GM15510 (cell line): Measurements from ENCODE around the gene NKAP.
A peak's percentile ranks its signal among the peaks of the same experiment; 100 is the strongest.

Experiments used
- POLR2A ChIP-seq: IDR thresholded peaks from 3 replicates; pipeline ENCODE4 v1.6.1; 2011; ENCODE audit warnings: borderline replicate concordance; ENCODE audit not compliant: insufficient read length; ENCODE audit errors: extremely low read depth

NKAP gene

DNA sequence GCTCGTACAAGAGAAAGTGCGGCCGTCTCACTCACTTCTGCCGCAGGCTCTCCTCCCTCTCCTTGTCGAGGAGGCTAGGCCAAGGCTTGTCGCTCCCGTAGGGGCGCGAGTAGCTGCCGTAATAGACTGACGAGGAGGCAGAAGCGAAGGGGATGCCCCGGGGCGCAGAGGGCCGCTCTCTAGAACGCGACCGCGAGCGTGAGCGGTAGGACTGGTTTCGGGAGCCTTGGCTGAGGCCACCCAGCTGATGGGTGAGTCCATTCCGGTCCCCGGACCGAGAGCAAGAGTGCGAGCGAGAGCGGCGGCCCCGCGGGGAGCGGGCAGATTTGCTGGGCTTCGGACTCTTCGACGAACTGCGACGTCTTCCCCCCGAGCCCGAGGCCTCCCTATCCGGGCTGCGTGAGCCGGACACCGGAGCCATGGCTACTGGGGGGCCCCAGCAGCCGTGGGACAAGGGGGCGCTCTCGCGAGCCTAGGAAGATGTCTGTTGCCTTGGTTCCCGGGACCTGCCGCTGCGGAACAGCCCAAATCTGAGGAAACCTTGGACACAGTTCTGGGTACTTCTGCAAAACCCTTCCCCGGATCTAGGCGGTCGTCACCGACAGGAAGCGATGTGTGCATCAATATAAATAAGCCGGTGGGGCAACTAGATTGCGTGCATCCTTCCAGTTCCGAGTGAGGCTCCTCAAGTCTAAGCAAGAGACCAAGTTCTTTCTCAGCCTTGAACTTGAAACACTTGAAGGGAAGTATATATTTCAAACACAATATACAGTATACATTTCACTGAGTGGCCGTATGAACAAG lies at the start of gene NKAP:
NKAP (minus strand) TSS at position 567 of the 804 bp plus-strand sequence; CDS start at position 421, 146 bp downstream.
- TF ChIP-seq POLR2A: peak; percentile 56

DNA sequence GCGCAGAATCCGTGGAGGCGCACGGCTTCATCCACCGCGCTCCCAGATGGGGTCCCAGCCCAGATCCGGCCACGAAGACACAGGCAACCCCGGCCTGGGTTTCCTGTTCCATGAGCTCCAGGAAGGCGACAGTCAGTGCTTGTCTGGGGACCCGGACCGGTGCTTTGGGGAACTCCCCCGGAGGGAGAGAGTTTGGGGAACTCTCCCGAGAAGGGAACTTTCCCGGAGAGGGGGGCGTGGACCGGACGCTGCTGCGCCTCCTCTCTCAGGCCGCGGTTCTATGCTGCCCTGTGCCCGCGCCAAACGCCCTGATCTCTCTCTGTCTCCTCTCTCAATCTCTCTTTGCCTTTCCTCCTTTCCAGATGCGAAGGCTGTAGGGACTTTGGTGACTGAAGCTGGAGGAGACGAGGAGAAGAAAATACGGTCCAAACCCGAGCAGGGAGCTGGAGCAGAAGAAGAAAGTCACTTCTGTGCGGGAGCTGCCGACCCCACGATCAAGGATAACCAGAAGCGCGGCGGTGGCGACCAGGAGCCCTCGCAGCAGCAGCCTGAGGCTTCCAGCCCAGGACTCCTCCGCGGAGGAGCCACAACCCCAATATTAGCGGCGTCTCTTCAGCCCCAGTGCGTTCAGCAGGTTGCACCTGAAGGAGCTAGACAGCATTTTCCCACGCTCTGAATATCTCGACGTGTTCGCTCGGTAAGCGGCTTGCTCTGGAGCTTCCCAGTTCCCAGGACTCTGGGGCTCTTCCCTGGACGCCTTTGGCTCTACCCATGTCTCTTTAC lies 47.6 kb upstream of the NKAP start:
- no peak for TF ChIP-seq POLR2A

DNA sequence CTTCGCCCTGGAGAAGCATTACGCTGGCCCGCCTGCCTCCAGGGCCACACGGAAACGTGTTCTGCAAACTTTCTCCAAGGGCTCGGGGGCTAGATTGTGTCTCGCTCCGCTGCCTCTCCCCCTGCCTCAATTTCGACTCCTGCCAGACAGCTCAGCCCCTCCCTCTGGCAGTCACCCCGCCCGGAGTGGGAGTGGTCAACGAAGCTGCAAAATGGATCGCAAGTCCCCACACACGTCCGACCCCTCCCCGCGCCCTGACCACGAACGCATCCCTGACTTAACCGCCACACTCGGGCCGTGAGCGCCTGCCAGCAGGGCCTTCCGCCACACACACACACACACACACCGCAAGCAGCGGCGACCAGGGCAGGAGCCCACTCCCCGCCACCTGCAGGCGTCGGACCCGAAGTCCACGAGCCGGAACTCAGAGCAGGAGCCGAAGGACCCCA lies 47.0 kb upstream of the NKAP start:
- TF ChIP-seq POLR2A: no peak

DNA sequence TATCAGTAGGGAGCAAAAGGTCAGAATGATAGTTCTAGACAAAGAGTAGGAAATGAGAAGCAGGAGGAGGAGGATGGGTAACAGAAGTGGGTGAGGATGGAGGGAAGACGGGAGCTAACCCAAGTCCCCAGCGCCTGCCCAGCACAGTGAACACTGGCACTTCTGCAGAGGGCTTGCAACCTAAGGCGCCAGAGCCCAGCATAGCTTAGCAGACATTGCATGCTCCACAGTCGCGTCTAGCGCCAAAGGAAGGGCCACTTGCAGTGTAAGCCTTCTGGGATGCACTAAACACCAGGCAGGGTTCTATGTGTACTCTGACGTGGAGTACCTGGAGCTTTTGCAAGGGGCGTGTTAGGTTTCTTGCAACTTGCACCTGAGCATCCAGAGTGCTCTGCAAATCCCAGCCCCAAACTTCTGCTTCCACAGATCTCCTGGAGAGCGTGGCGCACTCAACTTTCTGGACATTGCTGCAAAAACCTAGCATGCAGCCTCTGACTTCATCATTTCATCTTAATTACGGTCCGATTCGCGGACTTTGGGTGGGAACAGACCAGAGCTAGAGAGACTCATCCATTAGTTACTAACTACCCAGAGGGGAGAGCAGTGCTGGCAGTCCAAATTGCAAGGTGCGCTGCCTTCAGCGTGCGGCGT lies 46.5 kb upstream of the NKAP start:
- TF ChIP-seq POLR2A: no peak

DNA sequence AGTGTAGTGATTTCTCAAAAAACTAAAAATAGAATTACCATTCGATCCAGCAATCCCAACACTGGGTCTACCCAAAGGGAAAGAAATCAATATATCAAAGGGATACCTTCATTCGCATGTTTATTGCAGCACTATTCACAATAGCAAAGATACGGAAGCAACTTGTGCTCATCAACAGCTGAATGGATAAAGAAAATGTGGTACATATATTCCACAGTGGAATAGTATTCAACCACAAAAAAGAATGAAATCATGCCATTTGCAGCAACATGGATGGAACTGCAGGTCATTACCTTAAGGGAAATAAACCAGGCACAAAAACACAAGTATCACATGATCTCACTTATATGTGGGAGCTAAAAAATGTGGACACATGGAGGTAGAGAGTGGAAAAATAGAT lies 42.7 kb upstream of the NKAP start:
- TF ChIP-seq POLR2A: no peak

DNA sequence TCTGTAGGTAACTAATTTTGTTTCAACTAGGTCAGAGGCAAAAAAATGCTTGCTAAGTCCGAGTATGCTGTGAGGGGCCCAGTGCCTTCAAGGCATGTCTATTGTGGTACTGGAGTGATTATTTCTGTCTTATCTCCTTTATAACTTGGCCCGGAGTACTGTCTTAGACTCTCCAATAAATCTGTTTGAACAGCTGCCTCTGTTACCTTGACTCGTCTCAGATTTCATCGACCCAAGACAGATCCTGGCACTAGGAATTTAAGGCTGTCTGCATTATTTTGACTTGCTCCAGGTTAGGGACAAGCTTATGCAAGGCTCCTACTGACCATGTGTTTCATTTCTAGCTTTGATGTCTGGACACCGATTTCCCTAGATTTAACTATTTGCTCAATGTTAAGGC lies 41.1 kb upstream of the NKAP start:
- no peak for TF ChIP-seq POLR2A

DNA sequence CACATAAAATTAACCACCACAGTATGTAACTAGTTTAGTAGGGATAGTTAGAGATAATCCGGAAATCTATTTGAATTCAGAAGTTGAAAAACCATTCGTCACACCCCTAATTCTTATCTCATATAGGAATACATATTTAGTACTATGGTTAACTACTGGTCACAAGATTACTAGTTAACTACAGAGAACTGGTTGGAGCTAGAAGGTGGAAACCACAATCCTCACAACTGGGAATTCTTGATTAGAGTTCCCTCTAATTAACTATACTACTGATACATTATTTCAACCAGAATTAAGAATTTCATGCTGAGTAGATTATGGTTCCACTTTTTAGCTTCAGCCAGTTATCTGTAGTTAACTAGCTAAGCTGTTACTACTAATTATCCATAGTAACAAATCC lies 39.9 kb upstream of the NKAP start:
- no peak for TF ChIP-seq POLR2A

DNA sequence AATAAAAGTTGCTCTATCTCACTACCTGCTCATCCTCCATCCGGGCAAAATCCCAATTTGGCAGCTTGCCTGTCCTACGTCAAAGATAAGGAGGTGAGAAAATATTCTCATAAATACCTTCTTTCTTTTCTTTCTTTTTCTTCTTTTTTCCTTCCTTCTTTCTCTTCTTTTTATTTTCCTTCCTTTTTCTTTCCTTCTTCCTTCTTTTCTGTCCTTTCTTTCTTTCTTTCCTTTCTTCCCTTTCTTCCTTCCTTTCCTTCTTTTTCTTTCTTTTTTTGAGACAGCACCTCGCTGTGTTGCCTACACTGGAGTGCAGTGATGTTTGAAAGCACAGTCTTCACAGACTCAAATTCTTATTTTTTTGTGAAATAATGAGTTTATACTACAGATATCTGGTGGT lies 38.6 kb upstream of the NKAP start:
- no peak for TF ChIP-seq POLR2A

DNA sequence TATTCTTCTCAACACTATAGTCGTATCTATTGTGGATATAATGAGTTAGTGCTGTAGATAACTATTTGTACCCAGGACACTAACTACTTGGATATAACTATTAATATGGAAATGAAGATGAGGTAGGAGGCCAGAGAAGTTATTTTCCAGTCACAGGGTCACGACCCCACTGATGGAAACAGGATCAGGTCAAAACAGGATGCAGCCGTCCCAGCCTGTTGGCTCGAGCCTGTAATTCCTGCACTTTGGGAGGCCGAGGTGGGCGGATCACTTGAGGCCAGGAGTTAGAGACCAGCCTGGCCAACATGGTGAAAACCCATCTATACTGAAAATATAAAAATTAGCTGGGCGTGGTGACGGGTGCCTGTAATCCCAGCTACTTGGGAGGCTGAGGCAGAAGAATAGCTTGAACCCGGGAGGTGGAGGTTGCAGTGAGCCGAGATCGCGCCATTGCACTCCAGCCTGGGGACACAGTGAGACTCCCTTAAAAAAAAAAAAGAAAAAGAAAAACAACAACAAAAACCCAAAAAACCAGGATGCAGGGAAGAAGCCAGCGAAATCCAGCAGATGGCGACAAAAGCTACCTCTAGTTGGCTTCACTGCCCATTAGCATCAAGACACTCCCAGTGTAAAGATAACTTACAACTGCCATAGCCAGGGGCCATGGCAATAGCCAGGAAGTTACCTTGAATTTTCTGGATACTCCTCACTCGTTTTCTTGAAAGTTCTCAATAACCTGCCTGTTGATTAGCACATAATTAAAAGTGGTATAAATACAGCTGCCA lies 37.9 kb upstream of the NKAP start:
- no peak for TF ChIP-seq POLR2A

DNA sequence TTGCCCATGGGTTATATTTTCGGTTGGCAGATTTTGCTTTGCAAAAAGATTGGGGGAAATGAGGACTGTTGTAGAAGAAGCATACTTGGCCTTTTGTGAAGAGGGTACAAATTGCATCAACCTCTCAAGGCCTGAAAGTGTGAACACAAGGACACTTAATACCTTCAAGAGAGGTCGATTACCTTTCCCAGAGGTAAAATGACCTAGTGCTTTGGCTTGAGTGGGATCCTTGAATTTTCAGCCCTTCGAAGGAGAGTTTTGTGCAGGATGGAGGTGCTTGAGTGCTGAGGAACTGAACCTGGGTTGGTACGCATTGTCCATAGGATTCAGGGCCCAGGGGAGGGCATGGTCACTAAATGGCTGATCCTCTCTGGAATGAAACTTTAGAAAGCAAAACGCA lies 27.6 kb upstream of the NKAP start:
- no peak for TF ChIP-seq POLR2A

DNA sequence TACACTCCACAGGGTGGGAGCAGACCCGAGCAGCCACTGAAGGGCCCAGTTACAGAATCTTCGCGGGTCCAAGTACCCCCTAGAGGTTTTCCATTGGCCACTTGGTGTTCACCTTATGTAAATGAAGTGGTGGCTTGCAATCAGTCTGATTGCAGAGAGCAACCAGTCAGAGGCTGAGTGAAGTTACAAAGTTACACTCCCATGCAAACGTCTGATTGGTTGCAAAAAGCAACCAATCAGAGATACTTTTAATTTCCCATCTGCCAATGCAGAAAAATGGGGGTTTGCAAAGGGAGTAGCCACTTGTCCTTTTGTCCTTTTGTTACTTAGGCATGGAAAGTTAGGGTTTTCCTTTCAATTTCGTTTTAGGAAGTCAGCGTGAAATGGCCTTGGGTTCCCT lies 27.0 kb upstream of the NKAP start:
- TF ChIP-seq POLR2A: no peak

DNA sequence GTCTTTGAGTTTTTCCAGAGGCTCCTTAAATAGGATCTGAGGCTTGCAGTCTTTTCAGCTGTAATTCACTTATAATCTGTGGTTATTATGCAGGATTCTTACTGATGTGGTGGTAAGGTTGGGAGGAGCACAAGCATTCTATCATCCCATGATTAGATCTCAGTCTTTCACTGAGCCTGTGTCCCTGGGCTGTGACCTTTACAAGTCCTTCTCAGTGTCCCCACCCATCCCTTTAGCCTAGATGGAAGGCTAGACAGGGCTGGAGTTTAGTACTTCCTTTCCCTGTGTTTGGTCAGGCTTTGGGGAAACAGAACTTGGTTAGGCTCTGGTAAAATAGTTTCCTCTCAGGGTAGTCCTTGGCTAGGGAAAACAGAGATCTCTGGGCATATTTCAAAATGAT lies 17.1 kb upstream of the NKAP start:
- TF ChIP-seq POLR2A: no peak

DNA sequence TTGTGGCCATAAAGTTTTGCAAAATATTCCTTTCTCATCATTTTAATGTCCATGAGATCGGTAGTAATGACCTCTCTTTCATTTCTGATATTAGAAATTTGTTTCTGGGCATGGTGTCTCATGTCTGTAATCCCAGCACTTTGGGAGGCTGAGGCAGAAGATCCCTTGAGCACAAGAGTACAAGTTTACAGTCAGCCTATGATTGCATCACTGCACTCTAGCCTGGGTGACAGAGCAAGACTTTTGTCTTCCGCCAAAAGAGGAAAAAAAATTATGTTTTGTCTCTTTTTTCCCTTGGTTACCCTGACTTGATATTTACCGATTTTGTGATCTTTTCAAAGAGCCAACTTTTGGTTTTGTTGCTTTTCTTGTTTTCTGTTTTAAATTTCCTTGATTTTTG lies 10.8 kb upstream of the NKAP start:
- no peak for TF ChIP-seq POLR2A

DNA sequence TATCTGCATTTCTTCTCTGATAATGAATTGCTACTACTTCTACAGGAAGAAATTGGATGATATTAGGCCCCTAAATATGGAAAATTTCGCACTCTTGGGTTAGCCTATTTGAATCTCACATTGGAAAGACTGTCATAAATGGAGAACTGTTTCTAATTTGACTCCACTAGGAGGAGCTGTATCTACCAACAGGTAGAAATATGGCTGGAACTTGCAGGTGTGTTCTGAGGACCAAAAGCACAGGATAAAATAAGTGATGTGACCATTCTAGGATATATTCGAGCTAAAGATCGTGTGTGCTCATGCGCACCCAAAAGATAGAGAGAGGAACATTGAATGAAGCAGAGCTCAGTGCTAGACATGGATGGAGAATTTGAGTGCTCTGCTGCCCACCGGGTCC lies 4.8 kb upstream of the NKAP start:
- no peak for TF ChIP-seq POLR2A

DNA sequence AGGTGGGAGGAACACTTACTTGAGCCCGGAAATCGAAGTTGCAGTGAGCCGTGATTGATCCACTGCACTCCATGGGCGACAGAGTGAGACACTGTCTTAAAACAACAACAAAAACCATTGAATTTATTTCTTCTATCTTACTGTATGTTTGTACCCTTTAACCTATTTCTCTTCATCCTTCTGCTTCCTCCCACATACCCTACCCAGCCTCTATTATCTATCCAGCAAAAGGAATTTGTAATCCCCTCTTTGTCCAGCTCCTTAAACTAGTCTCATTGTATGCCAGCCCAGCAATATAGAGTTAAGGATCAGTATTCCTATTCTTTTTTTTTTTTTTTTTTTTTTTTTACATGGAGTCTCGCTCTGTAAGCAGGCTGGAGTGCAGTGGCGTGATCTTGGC lies 1.9 kb upstream of the NKAP start:
- TF ChIP-seq POLR2A: no peak
